HepG2 (cell line): ENCODE results near the gene TTC29. TPM values are rescaled to one million over a fixed set of nuclear protein-coding genes. Genes with fewer than 3 reads are reported as not detected.

ENCODE experiments used
- ATAC-seq: fragments of 200-7000 bp; cut with Tn5 transposase; 3 replicates; pipeline ENCODE4 v1.9.1; 2020; ENCODE audit warnings: mild to moderate bottlenecking, moderate library complexity
- BruUV-seq: library from RNA; stranded (reverse); fragments of 400-500 nt; replicated peaks from 2 replicates; lab custom pipeline; 2021; lab: Mats Ljungman, UMichigan
- CTCF ChIA-PET: fragments of 300-600 bp; formaldehyde crosslinking; extraction: SDS; loops from one replicate; lab custom pipeline; 2021; ENCODE audit warnings: low total read pairs, inconsistent platforms, low intra/inter-chr PET ratio; lab: Yijun Ruan, JAX
- POLR2A ChIA-PET: fragments of 350-600 bp; sonication (Branson Sonifier 250); formaldehyde crosslinking; loops from one replicate; lab custom pipeline; 2020; ENCODE audit warnings: antibody characterized with exemption, inconsistent platforms; lab: Yijun Ruan, JAX
- DNase-seq: peaks from one replicate; pipeline ENCODE4 v3.0.0-alpha.2; 2015; ENCODE audit warnings: low spot score
- FAIRE-seq: peaks from 3 replicates; lab custom pipeline; 2011; peaks lifted over from hg19 to GRCh38; lab: Jason Lieb, UNC
- H2AFZ ChIP-seq: one replicate; pipeline ENCODE4 v1.6.1; 2011; ENCODE audit warnings: low read length, inconsistent platforms
- H3K27ac ChIP-seq: fragments of 300-600 bp; 3 replicates; pipeline ENCODE4 v1.8.0; 2011; ENCODE audit warnings: mixed run types, mild to moderate bottlenecking, mixed read lengths, low read length, inconsistent platforms; ENCODE audit not compliant: insufficient read depth; ENCODE audit errors: extremely low read length
- H3K27me3 ChIP-seq, 2 experiments: fragments of 200-600 bp in 1 of 2; 2 replicates in 1 of 2; 3 replicates in 1 of 2; pipeline versions ENCODE4 v1.6.0 to v1.8.0; 2011; ENCODE audit warnings: low read length in 2 of 2, mild to moderate bottlenecking in 2 of 2, moderate library complexity in 2 of 2, inconsistent platforms in 1 of 2; ENCODE audit not compliant: insufficient read depth in 2 of 2, control insufficient read depth in 1 of 2
- H3K36me3 ChIP-seq, 2 experiments: fragments of 200-600 bp in 1 of 2; replicated peaks in 1 of 2; 2 replicates in 1 of 2; 3 replicates in 1 of 2; pipeline versions ENCODE4 v1.5.1 to v1.8.0; 2011; ENCODE audit warnings: low read length in 2 of 2, inconsistent platforms in 1 of 2; ENCODE audit not compliant: insufficient read depth in 2 of 2, control insufficient read depth in 1 of 2
- H3K4me1 ChIP-seq: 2 replicates; pipeline ENCODE4 v1.5.1; 2012; ENCODE audit warnings: low read length, inconsistent platforms; ENCODE audit not compliant: insufficient read depth
- H3K4me2 ChIP-seq: 2 replicates; pipeline ENCODE4 v1.6.0; 2011; ENCODE audit warnings: low read depth, low read length, inconsistent platforms
- H3K4me3 ChIP-seq, 3 experiments: fragments of 200-600 bp in 1 of 3; sonication (generic), shearing (Covaris generic) in 1 of 3; replicated peaks in 1 of 3; 2 replicates each; pipeline ENCODE4 v1.5.1; 2011 to 2016; ENCODE audit warnings: low read length in 3 of 3, inconsistent platforms in 2 of 3, low read depth in 2 of 3, mild to moderate bottlenecking in 2 of 3, control low read depth in 1 of 3, mixed read lengths in 1 of 3; ENCODE audit not compliant: insufficient read depth in 1 of 3
- H3K79me2 ChIP-seq: one replicate; pipeline ENCODE4 v1.6.1; 2011; ENCODE audit warnings: low read length, inconsistent platforms; ENCODE audit not compliant: insufficient read depth
- H3K9ac ChIP-seq: 2 replicates; pipeline ENCODE4 v1.6.0; 2011; ENCODE audit warnings: mild to moderate bottlenecking, low read depth, low read length, inconsistent platforms; ENCODE audit not compliant: insufficient read depth
- H3K9me3 ChIP-seq: 2 replicates; pipeline ENCODE4 v1.5.1; 2012; ENCODE audit warnings: mild to moderate bottlenecking, low read length
- H4K20me1 ChIP-seq: 2 replicates; pipeline ENCODE4 v1.6.0; 2011; ENCODE audit warnings: inconsistent platforms, mild to moderate bottlenecking, low read length, moderate library complexity; ENCODE audit not compliant: insufficient read depth
- ARNT2 ChIP-seq: sonication (generic); formaldehyde crosslinking; IDR thresholded peaks from 2 replicates; pipeline ENCODE4 v1.8.0; 2022; ENCODE audit warnings: mild to moderate bottlenecking, low read depth, missing genetic modification reagents, moderate library complexity
- ATF2 ChIP-seq: sonication (generic); formaldehyde crosslinking; IDR thresholded peaks from 2 replicates; pipeline ENCODE4 v1.4.0; 2020; ENCODE audit warnings: missing genetic modification reagents
- ATF7-NPFF ChIP-seq: sonication (generic); formaldehyde crosslinking; IDR thresholded peaks from 2 replicates; pipeline ENCODE4 v1.8.1; 2023; ENCODE audit warnings: mild to moderate bottlenecking, low read depth, missing genetic modification reagents, moderate library complexity
- GTF2F1 ChIP-seq: fragments of 150-350 bp; IDR thresholded peaks from 2 replicates; pipeline ENCODE4 v1.6.1; 2014; ENCODE audit warnings: low read length
- KLF9 ChIP-seq: IDR thresholded peaks from 2 replicates; pipeline ENCODE4 v1.6.1; 2016; ENCODE audit warnings: low read depth
- PHF21A ChIP-seq: sonication (generic); formaldehyde crosslinking; IDR thresholded peaks from 2 replicates; pipeline ENCODE4 v1.5.0; 2020; ENCODE audit warnings: mild to moderate bottlenecking, missing genetic modification reagents
- PRDM4 ChIP-seq: sonication (generic); formaldehyde crosslinking; IDR thresholded peaks from 2 replicates; pipeline ENCODE4 v1.9.0; 2021; ENCODE audit warnings: missing genetic modification reagents, borderline replicate concordance
- SKIL ChIP-seq: sonication (generic); formaldehyde crosslinking; IDR thresholded peaks from 2 replicates; pipeline ENCODE4 v1.8.0; 2022; ENCODE audit warnings: missing genetic modification reagents, mild to moderate bottlenecking, moderate library complexity, borderline replicate concordance
- SOX13 ChIP-seq, 3 experiments: fragments of 450-650 bp in 1 of 3; sonication (generic) in 1 of 3; formaldehyde crosslinking in 1 of 3; IDR thresholded peaks in 2 of 3; conservative IDR thresholded peaks in 1 of 3; 2 replicates each; pipeline versions ENCODE4 v1.5.0 to v1.6.1; 2016 to 2020; ENCODE audit warnings: antibody characterized with exemption in 1 of 3, mild to moderate bottlenecking in 1 of 3, missing compliant biosample characterization in 1 of 3, missing genetic modification reagents in 1 of 3, moderate library complexity in 1 of 3
- TCF12 ChIP-seq, 2 experiments: fragments of 450-650 bp in 1 of 2; sonication (generic) in 1 of 2; formaldehyde crosslinking in 1 of 2; IDR thresholded peaks; 2 replicates each; pipeline versions ENCODE4 v1.6.1 to v1.8.0; 2017 to 2022; ENCODE audit warnings: antibody characterized with exemption in 1 of 2, mild to moderate bottlenecking in 1 of 2, missing genetic modification reagents in 1 of 2, moderate library complexity in 1 of 2
- ZBTB10 ChIP-seq: sonication (generic); formaldehyde crosslinking; IDR thresholded peaks from 2 replicates; pipeline ENCODE4 v1.4.0; 2020; ENCODE audit warnings: missing genetic modification reagents, borderline replicate concordance
- ZNF20 ChIP-seq: sonication (generic); formaldehyde crosslinking; IDR thresholded peaks from 2 replicates; pipeline ENCODE4 v1.4.0; 2020; ENCODE audit warnings: mild to moderate bottlenecking, moderate library complexity, missing genetic modification reagents
- ZNF546 ChIP-seq: sonication (generic); formaldehyde crosslinking; conservative IDR thresholded peaks from 2 replicates; pipeline ENCODE4 v1.8.1; 2023; ENCODE audit warnings: mild to moderate bottlenecking, missing genetic modification reagents
- ZNF615 ChIP-seq: sonication (generic); formaldehyde crosslinking; IDR thresholded peaks from 2 replicates; pipeline ENCODE4 v1.5.0; 2020; ENCODE audit warnings: mild to moderate bottlenecking, missing genetic modification reagents, borderline replicate concordance
- ZNF619 ChIP-seq: sonication (generic); formaldehyde crosslinking; IDR thresholded peaks from 2 replicates; pipeline ENCODE4 v1.4.0; 2020; ENCODE audit warnings: mild to moderate bottlenecking, missing genetic modification reagents
- ZNF720 ChIP-seq: sonication (generic); formaldehyde crosslinking; IDR thresholded peaks from 2 replicates; pipeline ENCODE4 v1.4.0; 2020; ENCODE audit warnings: missing genetic modification reagents
- WGBS: methylation state at CpG from one replicate; pipeline ENCODE4 v1.1.6; 2017; ENCODE audit warnings: low lambda C conversion rate; 5-methylcytosine and 5-hydroxymethylcytosine counted together
- in situ Hi-C: cut with HindIII; loops from 2 replicates; pipeline ENCODE4 v1.10.0; 2017; ENCODE audit warnings: low pct_unique_long_range_greater_than_20kb; ENCODE audit not compliant: extremely low pct_ligation_motif_present
- intact Hi-C: fragments of 100-400 bp; cut with micrococcal nuclease; formaldehyde crosslinking; loops from one replicate; pipeline ENCODE4 v1.10.0; 2022; ENCODE audit not compliant: unreplicated experiment
- polyA plus RNA-seq, 8 experiments: library from polyadenylated mRNA; depleted of rRNA in 3 of 8; stranded (reverse) in 7 of 8; unstranded in 1 of 8; fragments of >200 nt; fragmentation: Illumina TruSeq in 4 of 8; extraction: Trizol in 4 of 8; gene quantifications; 2 replicates each; pipeline versions ENCODE4 v1.2.1 to v1.2.3, GENCODE V29; 2011 to 2016; ENCODE audit warnings: low read depth in 4 of 8, missing spikeins in 1 of 8, mixed read lengths in 1 of 8; ENCODE audit not compliant: insufficient read depth in 1 of 8
- total RNA-seq, 5 experiments: library from RNA; depleted of rRNA; stranded (reverse); fragments of >200 nt; fragmentation: Illumina TruSeq; extraction: Trizol; gene quantifications; 2 replicates each; pipeline ENCODE4 v1.2.3, GENCODE V29; 2016; ENCODE audit warnings: low read depth in 1 of 5

TTC29 gene
- total and polyA plus RNA-seq, 2 of the 13 experiments (the other 11 are each of a cell fraction or from before 2014, with no cell fraction given), result not detected

- POLR2A ChIA-PET, result no interaction called here
- H2AFZ ChIP-seq, result no peak overlapping the region
- no peaks in the 10 kb centered on the region for H3K27me3 ChIP-seq
- no peaks in the 10 kb centered on the region for H4K20me1 ChIP-seq
- no TSS peak for BruUV-seq
- ATAC-seq (no peak), FAIRE-seq (no peak), DNase-seq (no peak)
- no peak overlapping the region for H3K9ac ChIP-seq
- no peak overlapping the region for H3K4me2 ChIP-seq
- 6% methylated on average over 1 of the region's 1 CpG for WGBS
- intact Hi-C loops (no loop called here), in situ Hi-C loops (no loop called here)
- H3K9me3 ChIP-seq, result no peaks in the 10 kb centered on the region
- H3K27ac ChIP-seq, result no peak overlapping the region
- CTCF ChIA-PET, result no interaction called here
- no peaks in the 10 kb centered on the region for H3K4me1 ChIP-seq
- H3K4me3 ChIP-seq, result no peak overlapping the region
- no peaks in the 10 kb centered on the region for H3K36me3 ChIP-seq
- no peaks in the 10 kb centered on the region for H3K79me2 ChIP-seq
- TF ChIP-seq TCF12 (IDR thresholded peaks at IDR 0.05), result no peak
- no peak for TF ChIP-seq TCF12 (CRISPR knock-in tag; IDR thresholded peaks at IDR 0.05)
- no peak for TF ChIP-seq ATF7-NPFF (CRISPR knock-in tag)
- TF ChIP-seq ZNF615 (CRISPR knock-in tag), result no peak
- no peak for TF ChIP-seq KLF9 (CRISPR knock-in tag)
- no peak for TF ChIP-seq PHF21A (CRISPR knock-in tag)
- TF ChIP-seq PRDM4 (CRISPR knock-in tag), result no peak
- no peak for TF ChIP-seq GTF2F1
- no peak for TF ChIP-seq ZNF546 (CRISPR knock-in tag)
- no peak for TF ChIP-seq ATF2
- no peak for TF ChIP-seq SOX13 (IDR thresholded peaks at IDR 0.05)
- no peak for TF ChIP-seq SOX13 (CRISPR knock-in tag; conservative IDR thresholded peaks at IDR 0.05 in 1 of 2, IDR thresholded peaks at IDR 0.05 in 1 of 2)
- no peak for TF ChIP-seq ZNF720 (CRISPR knock-in tag)
- TF ChIP-seq SKIL (CRISPR knock-in tag), result no peak
- no peak for TF ChIP-seq ZNF619
- no peak for TF ChIP-seq ZNF20
- TF ChIP-seq ZBTB10, result no peak
- no peak for TF ChIP-seq ARNT2 (CRISPR knock-in tag)
Observed at GRCh38 chr4:146976145-146976544, 30.5 kb upstream of the TTC29 start.
